CMK (cell line): Measurements from ENCODE around the gene PADI2.

Experiments
- DNase-seq: peaks from one replicate; pipeline ENCODE4 v3.0.0-alpha.2; 2010; ENCODE audit warnings: low read depth

The PADI2 gene

DNA sequence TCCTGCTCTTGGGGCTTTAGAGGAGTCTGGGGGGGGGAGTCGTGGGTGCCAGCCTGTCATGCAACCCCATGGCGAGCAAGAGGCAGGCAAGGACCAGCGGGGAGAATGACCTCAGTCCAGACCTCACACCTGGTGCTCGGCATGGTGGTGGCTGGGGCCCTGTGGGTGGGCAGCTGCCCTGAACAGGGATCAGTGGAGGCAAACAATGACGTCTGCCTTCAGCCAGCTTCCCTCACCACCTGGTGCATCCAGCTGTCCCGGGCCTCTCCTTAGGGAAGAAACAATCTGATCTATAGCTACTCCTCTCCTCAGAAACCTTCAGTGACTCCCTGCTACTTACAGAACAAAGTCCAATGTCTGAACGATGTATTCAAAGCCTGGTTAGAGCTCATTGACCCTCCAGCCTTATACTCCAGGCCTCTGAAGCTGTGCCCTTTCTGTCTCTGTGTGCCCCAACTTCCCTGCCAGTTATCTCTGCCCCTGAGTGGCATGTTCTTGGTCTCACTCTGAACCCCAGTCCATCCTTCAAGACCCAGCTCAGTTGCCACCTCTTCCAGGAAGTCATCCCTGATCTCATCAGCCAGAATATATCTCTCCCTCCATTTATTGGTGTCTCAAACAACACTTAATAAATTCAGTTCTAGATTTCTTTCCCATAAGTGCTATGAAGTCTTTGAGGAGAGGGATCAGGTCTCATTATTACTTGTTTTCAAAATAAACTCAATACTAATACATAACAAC is 6.6 kb downstream of the PADI2 start:
- DNase-seq: no peak

DNA sequence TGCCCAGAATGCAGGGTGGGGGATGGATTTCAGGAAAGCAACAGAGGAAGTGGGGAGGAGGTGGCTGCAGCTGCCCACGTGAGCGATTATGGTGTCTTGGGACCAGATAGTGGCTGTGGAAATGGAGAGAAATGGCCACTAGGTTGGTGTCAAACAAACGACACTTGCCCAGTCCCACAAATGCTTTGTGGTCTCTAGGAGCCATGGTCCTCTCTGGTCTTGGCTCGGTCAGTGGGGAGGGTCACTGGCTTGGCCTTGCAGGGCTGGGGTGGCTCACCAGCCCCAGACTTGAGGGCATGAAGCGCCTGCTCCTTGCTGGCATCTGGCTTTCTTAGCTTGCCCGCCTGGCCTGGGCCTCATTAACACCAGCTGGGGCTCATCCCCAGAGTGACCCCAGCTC is 7.2 kb downstream of the PADI2 start:
- no peak for DNase-seq

DNA sequence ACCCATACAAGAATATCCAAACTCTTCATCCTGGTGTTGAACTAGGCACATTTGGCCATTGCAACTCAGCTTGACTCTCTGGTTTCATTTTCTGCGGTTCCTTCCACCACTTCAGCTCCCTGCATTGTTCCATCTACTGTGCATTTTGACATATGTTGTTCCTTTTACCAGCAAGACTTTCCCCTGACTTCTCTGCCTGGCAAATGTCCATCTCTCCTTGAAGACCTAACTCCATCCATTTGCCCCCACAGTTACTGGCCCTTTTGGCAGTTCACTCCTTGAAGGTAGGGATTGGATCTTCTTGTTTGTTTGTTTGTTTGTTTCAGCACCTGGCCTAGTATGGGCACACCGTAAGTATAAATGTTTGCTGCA is 8.7 kb downstream of the PADI2 start:
- no peak for DNase-seq

DNA sequence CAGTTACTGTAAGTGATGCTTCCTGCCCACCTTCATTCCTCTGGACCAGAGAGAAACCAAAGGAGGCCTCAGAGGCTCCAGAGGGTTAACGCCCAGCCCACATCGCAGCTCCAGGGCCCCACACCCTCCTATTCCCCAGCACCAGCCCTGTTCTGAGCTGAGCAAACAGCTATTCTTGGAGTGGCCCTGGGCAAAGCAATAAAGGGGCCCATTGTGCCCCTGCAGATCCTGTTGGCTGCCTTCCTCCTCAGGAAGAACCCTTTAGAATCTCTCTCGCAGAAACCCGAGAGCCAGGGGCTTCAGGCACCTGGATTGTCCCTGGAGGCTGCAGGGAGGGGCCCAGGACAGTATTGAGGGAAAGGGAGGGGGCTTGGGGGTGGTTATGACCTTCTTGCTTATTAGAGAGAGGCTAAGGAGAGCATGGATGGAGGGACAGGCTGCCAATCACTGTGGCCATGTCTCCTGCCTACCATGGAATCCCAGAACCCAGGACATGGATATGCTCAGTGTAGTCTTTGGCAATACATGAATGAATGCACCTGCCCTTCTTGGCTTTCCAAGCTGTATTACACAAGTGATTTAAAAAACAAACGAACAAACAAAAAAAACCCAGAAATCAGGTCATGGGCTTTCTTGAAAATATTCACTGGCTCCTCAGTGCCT is 9.2 kb downstream of the PADI2 start:
- no peak for DNase-seq

DNA sequence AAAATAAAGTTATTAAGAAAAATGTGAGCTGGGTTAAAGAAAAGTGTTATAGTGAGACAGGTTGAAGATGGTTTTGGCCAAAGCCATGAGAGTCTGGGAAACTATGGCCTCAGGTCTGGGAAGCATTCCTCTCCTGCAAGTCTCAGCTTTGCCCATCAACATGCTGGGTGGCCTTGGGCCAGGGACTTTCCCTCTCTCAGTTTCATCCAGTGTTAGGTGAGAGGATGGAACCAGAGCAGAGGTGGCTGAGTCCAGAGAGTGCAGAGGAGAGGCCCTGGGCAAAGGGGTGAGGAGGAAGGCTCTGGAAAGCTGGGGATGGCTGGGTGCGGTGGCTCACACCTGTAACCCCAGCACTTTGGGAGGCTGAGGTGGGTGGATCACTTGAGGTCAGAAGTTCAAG is 10.5 kb downstream of the PADI2 start:
- no peak for DNase-seq

DNA sequence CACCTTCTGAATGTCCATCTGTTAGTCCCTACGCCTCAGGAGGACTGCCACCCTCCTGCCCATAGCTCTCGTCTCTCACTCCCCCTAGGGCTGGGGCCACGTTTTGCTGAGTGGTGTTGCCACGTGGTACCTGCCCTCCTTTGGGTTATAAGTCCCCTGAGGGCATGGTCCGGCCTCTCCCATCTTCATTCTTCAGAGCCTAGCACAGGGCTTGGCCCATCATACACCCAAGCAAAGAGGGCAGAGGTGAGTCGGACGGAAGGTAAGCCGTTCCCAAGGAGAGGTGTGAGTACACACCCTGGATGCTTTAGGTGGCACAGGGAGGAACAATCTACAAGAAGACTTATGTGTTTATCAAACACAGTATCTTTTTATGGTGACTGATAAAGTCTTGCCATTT is 10.9 kb downstream of the PADI2 start:
- no peak for DNase-seq

DNA sequence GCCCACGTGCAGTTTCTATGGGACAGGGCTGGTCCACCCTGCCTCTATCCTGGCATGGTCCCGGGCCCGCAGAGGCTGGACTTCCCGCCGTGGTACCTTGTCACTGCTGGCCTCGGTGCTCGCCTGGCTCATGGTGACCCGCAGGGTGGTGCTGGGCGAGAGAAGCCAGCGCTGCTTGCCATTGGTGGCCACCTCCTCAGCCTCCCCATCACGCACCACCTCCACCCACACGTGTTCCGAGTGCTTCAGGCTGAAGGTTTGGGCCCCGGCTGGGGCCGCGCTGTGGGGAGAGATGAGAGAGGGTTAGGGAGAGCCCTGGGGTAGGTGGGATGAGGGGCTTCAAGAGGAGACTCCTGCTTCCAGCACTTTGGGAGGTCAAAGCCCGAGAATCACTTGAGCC is 14.5 kb downstream of the PADI2 start:
- DNase-seq: no peak

DNA sequence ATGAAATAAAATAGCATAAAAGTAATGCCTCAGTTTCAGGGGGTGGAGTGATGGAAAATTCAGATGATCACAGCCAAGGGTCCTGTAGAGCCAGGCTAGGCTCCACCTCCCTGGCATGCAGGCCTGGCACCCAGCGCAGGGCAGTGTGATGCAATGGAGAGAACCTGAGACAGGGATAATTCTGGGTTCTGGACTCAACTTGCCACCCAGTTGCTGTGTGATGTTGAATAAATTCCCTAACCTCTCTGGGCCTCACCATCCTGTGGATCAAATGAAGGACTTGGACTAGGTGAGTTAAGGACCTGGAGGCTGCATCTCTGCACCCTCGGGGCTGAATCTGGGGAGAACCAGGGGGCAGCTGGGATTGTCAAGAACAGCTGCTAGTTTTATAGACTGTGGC is 17.0 kb downstream of the PADI2 start:
- DNase-seq: no peak

DNA sequence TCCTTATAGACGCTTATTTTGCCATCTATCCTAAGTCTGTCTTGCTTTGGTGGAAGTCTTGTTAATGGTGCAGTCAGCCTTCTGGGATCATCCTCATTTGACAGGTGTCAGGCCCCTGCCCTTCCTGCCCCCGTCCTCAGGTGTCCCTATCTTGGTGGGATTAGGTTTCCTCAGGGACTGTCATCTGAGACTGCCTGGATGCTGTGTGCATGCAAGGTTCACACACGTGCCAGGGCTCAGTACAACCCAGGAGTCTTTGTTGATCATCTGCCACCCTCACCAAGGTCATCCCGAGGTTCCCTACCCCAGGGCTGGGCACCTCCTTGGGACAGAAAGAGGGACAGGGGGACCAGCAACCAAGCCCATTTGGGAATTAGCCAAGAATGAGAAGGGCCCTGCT is 18.0 kb downstream of the PADI2 start:
- no peak for DNase-seq

DNA sequence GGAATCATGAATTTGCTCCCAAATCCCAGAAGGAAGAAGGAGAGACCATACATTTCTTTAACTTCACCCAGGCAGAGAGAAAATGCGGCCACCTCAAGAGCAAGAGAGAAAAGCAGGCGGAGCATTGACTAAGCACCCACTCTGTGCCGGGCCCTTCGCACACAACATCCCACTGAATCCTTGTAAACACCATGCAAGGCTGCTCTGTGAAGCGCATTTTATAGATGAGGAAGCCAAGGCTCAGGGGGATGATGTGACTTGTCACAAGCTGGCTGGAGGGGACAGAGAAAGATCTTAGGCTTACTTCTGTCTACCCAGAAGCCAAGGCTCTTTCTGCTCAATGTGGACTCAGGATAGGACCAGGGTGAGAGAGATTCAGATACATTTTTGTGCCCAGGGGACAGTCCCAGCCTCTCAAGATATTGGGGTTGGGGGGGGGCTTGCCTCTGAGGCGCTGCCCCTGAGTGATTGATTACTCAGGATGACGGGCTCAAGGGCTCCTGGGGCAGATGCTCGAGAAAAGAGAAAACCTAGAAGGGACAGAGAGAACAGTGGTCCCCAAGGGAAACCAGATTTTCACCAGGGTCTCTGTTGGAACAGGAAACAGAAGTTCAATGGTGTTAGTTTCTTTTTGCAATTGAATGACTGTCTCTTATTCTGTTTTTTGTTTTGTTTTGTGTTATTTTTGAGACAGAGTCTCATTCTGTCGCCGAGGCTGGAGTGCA is 19.5 kb downstream of the PADI2 start:
- no peak for DNase-seq

DNA sequence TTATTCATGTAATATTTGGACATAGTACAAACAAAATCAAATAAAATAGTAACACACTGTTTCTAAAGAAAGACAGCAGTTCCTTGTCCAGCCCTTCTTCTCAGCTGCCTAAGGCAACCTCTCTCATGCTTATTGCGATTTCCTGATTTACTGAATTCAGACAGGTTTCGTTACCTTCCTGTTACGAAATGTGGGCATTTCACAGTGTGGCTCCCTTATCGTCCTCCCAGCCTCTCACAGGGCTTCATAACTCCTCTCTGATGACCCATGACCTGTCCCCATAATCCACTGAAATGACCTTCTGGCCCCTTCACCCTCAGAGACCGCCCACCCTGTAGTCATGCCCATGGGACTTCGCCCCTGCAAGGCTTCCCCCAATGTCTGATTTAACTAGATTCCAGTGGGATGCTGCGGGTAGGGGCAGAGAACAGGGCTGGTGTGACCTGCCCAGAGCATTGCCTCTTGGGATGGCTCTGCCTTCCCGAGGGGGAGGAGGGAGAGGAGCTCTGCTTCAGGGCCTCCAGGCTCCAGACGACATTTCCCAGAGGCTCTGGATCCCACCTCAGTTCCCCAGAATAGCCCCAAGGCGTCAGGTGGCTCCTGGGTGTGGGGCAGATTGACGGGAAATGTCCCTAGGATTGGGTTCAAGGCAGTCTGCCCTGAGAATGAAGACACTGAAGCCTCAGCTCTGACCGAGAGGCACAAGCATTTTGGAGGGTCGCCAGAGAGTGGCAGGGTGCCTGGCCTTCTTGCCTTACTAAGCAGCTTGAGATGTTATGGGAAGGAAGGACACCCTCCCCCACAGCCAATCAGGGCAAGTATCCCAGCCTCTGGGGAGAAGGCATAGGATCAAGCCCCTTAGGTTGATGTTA is 20.6 kb downstream of the PADI2 start:
- no peak for DNase-seq

DNA sequence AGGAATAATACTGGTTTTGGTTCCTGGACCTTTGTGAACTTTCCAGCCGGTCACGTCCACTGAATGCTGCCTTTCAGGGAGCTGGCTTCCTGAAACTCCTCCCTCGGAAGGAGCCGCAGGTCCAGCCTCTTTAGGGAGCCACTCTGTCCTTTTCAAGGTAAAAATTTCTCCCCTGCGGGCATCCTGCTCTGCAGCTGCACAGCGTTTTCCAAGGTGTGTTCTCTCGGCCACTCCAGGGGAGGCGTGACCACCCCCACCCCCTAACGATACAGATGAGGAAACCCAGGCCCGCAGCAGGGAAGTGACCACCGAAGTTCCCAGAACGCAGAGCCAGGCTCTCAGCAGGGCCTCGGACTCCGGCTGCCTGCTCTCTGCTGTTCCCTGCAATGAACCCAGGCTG is 21.5 kb downstream of the PADI2 start:
- DNase-seq: no peak

DNA sequence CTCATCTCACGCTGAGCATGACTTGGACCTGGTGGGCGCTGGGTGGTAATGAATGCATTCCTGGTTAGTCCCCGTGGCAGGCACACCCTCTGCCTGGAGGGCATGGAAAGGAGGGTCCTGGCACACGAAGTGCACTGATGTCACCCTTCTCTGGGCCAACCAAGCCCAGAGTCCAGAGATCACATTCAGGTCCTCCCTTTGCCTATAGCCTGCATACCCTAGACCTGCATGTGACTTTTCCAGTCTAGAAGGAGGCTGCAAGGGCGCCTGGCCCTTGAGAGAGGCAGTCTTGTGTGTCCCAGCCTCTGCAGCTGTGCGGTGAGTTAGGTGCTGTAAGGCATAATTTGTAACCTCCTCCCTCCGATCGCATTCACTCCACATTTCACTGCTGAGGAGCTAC is 22.1 kb downstream of the PADI2 start:
- no peak for DNase-seq

DNA sequence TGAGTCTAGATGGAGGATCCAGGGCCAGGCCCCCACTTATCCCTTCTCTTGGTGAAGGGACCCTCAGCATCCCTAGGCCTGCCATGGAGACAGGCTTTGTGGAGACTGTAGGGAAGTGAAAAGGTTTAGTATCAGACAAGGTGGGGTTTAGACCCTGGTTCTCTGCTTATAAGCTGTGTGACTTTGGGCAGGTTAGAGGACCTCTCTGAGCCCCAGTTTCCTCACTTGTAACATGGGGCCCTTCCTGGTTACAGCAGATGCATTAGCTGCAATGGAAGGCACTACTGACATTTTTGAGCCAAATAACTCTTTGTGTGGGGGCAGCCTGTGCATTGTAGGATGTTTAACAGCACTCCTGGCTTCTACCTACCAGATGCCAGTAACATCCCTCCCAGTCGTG is 22.7 kb downstream of the PADI2 start:
- DNase-seq: no peak

DNA sequence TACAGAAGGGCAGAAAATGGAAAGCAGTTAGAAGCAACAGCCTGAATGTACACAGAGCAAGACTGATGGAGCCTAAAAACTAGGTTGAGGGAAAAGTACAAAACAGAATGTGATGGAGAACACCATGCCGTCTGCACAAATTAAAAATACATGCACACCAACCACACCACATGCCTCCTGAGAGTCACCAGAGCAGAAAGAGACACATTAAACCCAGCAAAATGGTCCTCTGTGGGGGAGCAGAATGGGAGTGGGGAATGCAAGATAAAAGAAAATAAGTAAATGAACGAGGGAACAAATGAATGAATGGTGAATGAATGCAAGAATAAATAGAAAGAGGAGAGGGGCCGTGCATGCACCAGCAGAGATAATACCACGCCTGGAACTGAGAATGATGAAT is 24.1 kb downstream of the PADI2 start:
- no peak for DNase-seq

DNA sequence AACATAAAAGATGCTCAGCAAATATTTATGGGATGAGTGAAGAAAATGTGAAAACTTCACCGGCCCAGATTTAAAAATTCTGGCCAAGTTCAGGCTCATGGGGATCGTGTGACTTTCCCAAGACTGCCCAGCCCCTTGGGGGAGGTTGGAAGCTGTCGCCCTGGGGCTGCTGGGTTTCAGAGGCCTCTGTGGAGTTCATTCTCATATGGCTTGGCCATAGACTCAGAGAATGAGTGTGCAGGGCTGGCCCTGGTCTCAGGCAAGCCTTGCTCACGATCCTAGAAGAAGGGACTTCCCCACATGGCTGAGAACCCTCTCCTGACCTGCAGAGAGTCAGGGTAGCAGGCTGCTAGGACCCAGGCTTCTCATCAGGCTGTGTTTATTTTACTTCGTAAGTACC is 24.6 kb downstream of the PADI2 start:
- no peak for DNase-seq

DNA sequence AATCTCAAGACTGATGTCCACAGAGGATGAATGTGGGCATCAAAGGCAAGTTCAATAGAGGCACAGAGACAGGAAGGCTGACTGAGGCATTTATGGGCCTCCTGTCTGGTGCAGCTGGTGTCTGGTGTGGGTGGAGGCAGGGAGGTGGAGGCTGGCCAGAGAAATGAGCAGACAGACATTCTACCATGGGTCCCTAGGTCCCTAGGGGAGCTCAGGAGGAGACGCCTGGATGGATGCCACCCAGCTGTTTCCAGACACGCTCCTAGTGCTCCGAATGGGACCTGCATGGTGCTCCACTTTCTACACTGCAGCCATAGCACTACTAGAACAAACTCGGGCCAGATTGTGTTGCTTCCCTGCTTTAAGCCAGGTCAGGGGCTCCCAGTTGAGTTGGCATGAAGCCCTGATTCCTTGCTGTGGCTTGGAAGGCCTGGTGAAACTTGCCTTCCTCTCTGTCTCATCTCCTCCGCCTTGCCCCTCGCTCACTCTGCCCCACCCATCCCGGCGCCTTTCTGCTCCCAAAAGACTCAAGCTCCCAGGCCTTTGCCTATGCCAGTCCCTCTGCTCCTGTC is 25.3 kb downstream of the PADI2 start:
- no peak for DNase-seq

DNA sequence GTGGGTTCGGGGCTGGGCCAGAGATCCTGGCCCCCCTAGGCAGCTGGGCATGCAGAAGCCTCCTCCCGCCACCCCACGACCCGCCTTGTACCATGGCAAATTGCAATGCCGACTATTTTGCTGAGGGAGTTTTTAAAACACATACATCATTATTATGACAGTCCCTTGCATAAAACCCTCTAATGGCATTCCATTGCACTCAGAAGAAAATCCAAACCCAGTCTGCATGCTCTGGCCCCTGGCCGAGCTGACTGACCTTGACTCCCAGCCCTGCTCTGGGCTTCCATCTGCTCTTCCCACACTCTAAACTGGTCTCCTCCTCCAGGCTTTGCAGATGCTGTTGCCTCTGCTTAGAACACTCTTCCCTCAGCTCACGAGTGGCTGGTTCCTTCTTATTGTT is 28.0 kb downstream of the PADI2 start:
- DNase-seq: no peak

DNA sequence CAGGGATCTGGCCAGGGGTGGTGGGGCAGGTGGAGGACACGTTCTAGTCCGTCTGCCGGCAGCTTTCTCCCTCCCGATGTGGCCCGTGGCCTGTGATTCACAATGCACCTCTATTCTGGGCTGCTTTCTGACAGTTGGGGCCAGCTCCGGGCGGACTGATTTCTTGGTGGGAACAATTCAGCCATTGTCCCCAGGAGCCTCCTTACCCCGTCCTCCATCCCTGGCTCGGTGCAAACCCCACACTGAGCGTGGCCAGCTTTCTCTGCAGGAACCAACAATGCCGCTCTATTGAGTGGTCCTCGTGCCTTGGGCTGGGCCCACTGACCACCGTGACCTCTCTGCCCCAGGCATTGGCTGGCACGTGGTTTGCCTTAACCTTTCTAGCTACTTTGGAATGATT is 29.7 kb downstream of the PADI2 start:
- no peak for DNase-seq

DNA sequence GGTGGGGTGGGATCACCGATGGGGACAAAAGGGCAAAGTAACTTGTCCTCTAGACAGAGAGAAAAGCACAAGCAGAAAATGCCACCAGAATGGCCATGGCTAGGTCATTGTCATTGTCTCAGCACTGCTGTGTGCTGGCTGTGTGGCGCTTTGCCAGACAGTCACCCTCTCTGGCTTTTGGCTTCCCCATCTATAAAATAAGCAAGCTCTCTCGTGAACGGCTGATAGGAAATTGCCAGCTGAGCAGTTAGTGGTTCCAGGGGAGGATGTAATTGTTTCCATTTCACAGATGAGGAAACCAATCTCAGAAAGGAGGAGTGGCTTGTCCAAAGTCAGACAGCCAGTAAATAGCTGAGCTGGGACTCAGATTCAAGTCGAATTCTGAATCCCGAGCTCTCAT is 32.5 kb downstream of the PADI2 start:
- no peak for DNase-seq

DNA sequence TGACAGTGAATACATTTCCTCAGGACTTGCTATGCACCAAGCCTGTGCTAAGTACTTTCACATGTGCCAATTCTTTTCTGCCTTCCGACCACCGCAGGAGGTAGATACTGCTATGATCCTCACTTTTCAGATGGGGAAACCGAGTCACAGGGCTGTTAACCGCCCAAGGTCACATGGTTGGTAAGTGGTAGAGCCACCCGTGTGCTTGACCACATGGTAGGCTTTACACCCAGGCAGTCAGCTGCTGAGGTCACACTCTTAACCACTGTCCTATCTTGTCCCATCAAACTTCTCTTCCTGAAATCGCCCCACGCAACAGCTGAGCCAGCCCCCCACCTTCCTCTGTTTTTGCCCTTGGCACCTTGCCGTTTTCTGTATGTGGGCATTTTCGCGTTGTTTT is 34.5 kb downstream of the PADI2 start:
- DNase-seq: peak; percentile 47

DNA sequence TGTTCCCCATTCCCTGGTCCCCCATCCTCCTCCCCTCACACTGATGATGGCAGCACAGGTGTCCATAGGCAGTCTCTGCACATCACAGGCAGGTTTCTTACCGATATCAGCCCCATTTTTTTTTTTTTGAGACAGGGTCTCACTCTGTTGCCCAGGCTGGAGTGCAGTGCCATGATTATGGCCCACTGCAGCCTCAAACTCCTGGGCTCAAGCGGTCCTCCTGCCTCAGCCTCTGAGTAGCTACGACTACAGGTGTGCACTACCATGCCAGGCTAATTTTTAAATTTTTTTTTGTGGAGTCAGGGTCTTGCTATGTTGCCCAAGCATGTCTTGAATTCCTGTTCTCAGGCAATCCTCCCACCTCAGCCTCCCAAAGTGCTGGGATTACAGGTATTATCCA is 36.5 kb downstream of the PADI2 start:
- DNase-seq: no peak
